Right ventricle myocardium inferior (tissue), 1 donor: ENCODE data around the gene RHOA. TPM values are rescaled to one million over a fixed set of nuclear protein-coding genes. Genes with fewer than 3 reads are reported as not detected.

Experiments
- total RNA-seq: library from RNA; stranded (reverse); fragmentation: NEBNext Ultra II Directional; extraction: Animal tissue kit (Norgen Biotek cat#: 25700); gene quantifications from one replicate; pipeline ENCODE4 v1.2.1, GENCODE V29; 2021
- donor health status: DM: no; HTN: yes; CAD: no; lungs with severe emphysema.

Gene RHOA
- total RNA-seq, 1 donor from 2014 or later, result 285 TPM

Other genes starting within 250 kb of the RHOA start
- 9.4 TPM for gene CCDC71, start 245.6 kb downstream of the RHOA start, total RNA-seq
- gene KLHDC8B, start 240.4 kb downstream of the RHOA start, total RNA-seq, result 128 TPM
- gene C3orf62, start 134.7 kb downstream of the RHOA start, total RNA-seq, result 2.1 TPM
- gene USP4, start 71.9 kb downstream of the RHOA start, total RNA-seq, result 39.4 TPM
- gene GPX1, start 53.6 kb downstream of the RHOA start, total RNA-seq, result 136 TPM
- 17.1 TPM for gene TCTA, start 447 bp upstream of the RHOA start, total RNA-seq
- 20.5 TPM for gene AMT, start 10.5 kb upstream of the RHOA start, total RNA-seq
- 15.5 TPM for gene NICN1, start 17.3 kb upstream of the RHOA start, total RNA-seq
- 129 TPM for gene DAG1, start 58.3 kb upstream of the RHOA start, total RNA-seq
- gene BSN, start 142.5 kb upstream of the RHOA start, total RNA-seq, result 0.27 TPM